Endothelial cell of umbilical vein (primary cell): ENCODE data around the gene PARVA.

Experiments
- FOS ChIP-seq: IDR thresholded peaks from 2 replicates; pipeline ENCODE4 v1.6.1; 2011; ENCODE audit warnings: mild to moderate bottlenecking, low read length, moderate library complexity, borderline replicate concordance; ENCODE audit not compliant: insufficient read depth
- GATA2 ChIP-seq: IDR thresholded peaks from 2 replicates; pipeline ENCODE4 v1.7.0; 2011; ENCODE audit warnings: low read depth, mild to moderate bottlenecking, moderate library complexity, mixed read lengths, low read length; ENCODE audit not compliant: insufficient read length, insufficient read depth
- MYC ChIP-seq: IDR thresholded peaks from one replicate; pipeline ENCODE4 v1.6.1; 2011; ENCODE audit warnings: mild to moderate bottlenecking, low read depth, low read length
- POLR2A ChIP-seq: IDR thresholded peaks from 2 replicates; pipeline ENCODE4 v1.6.1; 2012; ENCODE audit warnings: low read depth, mild to moderate bottlenecking, control low read depth, low read length
- POLR2AphosphoS5 ChIP-seq: IDR thresholded peaks from 2 replicates; pipeline ENCODE4 v1.6.1; 2012; ENCODE audit warnings: low read depth, mild to moderate bottlenecking, control low read depth, low read length, moderate library complexity; ENCODE audit not compliant: insufficient read depth
- TF ChIP-seq, protein P1 (sequence below), 2 donors: IDR thresholded peaks; 1 replicate in 1 of 2; 2 replicates in 1 of 2; pipeline ENCODE4 v1.5.1; 2011; ENCODE audit warnings: low read length in 2 of 2, mild to moderate bottlenecking in 2 of 2, moderate library complexity in 2 of 2, control low read depth in 1 of 2, inconsistent platforms in 1 of 2, low read depth in 1 of 2; ENCODE audit not compliant: insufficient read depth in 1 of 2; ENCODE audit errors: extremely low read depth in 1 of 2
- TF ChIP-seq, protein P2 (sequence below): IDR thresholded peaks from 2 replicates; pipeline ENCODE4 v1.6.1; 2011; ENCODE audit not compliant: insufficient read depth, insufficient read length

DNA sequence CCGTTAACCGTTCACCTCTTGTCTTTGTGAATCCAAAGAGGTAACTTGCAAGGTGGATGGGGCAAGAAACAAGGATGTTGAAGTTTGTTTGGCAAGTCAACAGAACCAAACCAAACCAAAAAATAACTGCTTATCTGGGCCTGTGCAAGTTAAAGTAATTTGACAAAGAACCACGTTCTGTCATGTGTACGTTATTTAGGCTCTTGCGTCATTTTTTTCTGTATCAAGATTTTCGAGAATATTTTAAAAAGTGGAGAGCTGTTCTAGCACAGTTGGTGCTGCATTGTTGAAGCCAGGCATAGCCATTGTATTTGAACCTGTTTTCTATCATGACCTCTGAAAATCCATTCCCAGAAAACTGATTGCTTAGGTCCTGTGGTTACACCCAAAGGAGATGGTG lies 55.1 kb downstream of the PARVA start:
- TF ChIP-seq POLR2A (no peak), GATA2 (no peak), MYC (no peak), FOS (no peak), POLR2AphosphoS5 (no peak)
- TF ChIP-seq, protein P1, sequence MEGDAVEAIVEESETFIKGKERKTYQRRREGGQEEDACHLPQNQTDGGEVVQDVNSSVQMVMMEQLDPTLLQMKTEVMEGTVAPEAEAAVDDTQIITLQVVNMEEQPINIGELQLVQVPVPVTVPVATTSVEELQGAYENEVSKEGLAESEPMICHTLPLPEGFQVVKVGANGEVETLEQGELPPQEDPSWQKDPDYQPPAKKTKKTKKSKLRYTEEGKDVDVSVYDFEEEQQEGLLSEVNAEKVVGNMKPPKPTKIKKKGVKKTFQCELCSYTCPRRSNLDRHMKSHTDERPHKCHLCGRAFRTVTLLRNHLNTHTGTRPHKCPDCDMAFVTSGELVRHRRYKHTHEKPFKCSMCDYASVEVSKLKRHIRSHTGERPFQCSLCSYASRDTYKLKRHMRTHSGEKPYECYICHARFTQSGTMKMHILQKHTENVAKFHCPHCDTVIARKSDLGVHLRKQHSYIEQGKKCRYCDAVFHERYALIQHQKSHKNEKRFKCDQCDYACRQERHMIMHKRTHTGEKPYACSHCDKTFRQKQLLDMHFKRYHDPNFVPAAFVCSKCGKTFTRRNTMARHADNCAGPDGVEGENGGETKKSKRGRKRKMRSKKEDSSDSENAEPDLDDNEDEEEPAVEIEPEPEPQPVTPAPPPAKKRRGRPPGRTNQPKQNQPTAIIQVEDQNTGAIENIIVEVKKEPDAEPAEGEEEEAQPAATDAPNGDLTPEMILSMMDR (IDR thresholded peaks at IDR 0.05; ENCODE audit: extremely low read depth in 1 of 2, insufficient read depth in 1 of 2, low read depth in 1 of 2, low read length in 2 of 2) = no peak
- TF ChIP-seq, protein P2, sequence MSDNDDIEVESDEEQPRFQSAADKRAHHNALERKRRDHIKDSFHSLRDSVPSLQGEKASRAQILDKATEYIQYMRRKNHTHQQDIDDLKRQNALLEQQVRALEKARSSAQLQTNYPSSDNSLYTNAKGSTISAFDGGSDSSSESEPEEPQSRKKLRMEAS = no peak
